KMS-11 (cell line): Measurements from ENCODE around the gene WASHC3.

ENCODE experiments used
- H2AFZ ChIP-seq: fragments of 200-600 bp; sonication (generic); 2 replicates; pipeline ENCODE4 v1.6.1; 2016; ENCODE audit warnings: antibody characterized with exemption, mixed run types, low read depth
- H3K27ac ChIP-seq: fragments of 200-600 bp; sonication (generic); 2 replicates; pipeline ENCODE4 v1.6.1; 2016; ENCODE audit warnings: mild to moderate bottlenecking, mixed run types
- H3K27me3 ChIP-seq: fragments of 200-600 bp; sonication (generic); 2 replicates; pipeline ENCODE4 v1.6.1; 2017; ENCODE audit warnings: mild to moderate bottlenecking, low read depth, mixed run types, moderate library complexity; ENCODE audit not compliant: insufficient read depth
- H3K36me3 ChIP-seq: fragments of 200-600 bp; sonication (generic); 2 replicates; pipeline ENCODE4 v1.6.1; 2017; ENCODE audit warnings: mild to moderate bottlenecking, mixed run types; ENCODE audit not compliant: insufficient read depth
- H3K4me1 ChIP-seq: fragments of 200-600 bp; sonication (generic); 2 replicates; pipeline ENCODE4 v1.6.1; 2016; ENCODE audit warnings: mild to moderate bottlenecking, low read depth, mixed run types; ENCODE audit not compliant: poor library complexity, severe bottlenecking
- H3K4me2 ChIP-seq: fragments of 200-600 bp; sonication (generic); 2 replicates; pipeline ENCODE4 v1.7.0; 2016; ENCODE audit warnings: mild to moderate bottlenecking, mixed run types
- H3K4me3 ChIP-seq: fragments of 200-600 bp; sonication (generic); IDR thresholded peaks from 2 replicates; pipeline ENCODE4 v1.6.1; 2017; ENCODE audit warnings: low read depth, low read length, mixed read lengths; ENCODE audit not compliant: insufficient read depth
- H3K79me2 ChIP-seq: fragments of 200-600 bp; sonication (generic); 2 replicates; pipeline ENCODE4 v1.6.1; 2016; ENCODE audit warnings: low read depth, mixed run types; ENCODE audit not compliant: insufficient read depth
- H3K9ac ChIP-seq: fragments of 200-600 bp; sonication (generic); 2 replicates; pipeline ENCODE4 v1.6.1; 2016; ENCODE audit warnings: mild to moderate bottlenecking, mixed run types
- H4K20me1 ChIP-seq: fragments of 200-600 bp; sonication (generic); 2 replicates; pipeline ENCODE4 v1.6.1; 2016; ENCODE audit warnings: mild to moderate bottlenecking, mixed run types; ENCODE audit not compliant: insufficient read depth
- CTCF ChIP-seq: fragments of 200-600 bp; sonication (generic); conservative IDR thresholded peaks from 2 replicates; pipeline ENCODE4 v1.6.1; 2017; ENCODE audit warnings: low read depth, mild to moderate bottlenecking, antibody characterized with exemption, low read length, moderate library complexity, mixed read lengths

WASHC3 gene

GRCh38 chr12:102033991-102034745, 27.6 kb downstream of the WASHC3 start:
- Histone ChIP-seq H2AFZ (no peak overlapping the region), H3K4me3 (no peak overlapping the region), H3K27me3 (no peaks in the 10 kb centered on the region), H3K4me1 (no peaks in the 10 kb centered on the region), H3K9ac (no peak overlapping the region), H3K36me3 (no peaks in the 10 kb centered on the region), H4K20me1 (no peaks in the 10 kb centered on the region), H3K79me2 (no peaks in the 10 kb centered on the region), H3K27ac (no peak overlapping the region), H3K4me2 (no peak overlapping the region)
- TF ChIP-seq CTCF, result no peak

GRCh38 chr12:102031852-102032251, 29.9 kb downstream of the WASHC3 start:
- no peaks in the 10 kb centered on the region for H4K20me1 ChIP-seq
- no peak overlapping the region for H3K4me2 ChIP-seq
- H3K27me3 ChIP-seq, result no peaks in the 10 kb centered on the region
- H3K79me2 ChIP-seq, result no peaks in the 10 kb centered on the region
- no peak overlapping the region for H3K9ac ChIP-seq
- no peaks in the 10 kb centered on the region for H3K4me1 ChIP-seq
- no peak for TF ChIP-seq CTCF
- H3K4me3 ChIP-seq, result no peak overlapping the region
- H3K36me3 ChIP-seq, result no peaks in the 10 kb centered on the region
- H2AFZ ChIP-seq, result no peak overlapping the region
- no peak overlapping the region for H3K27ac ChIP-seq

GRCh38 chr12:102029141-102029540, 32.6 kb downstream of the WASHC3 start:
- H4K20me1 ChIP-seq, result no peaks in the 10 kb centered on the region
- no peaks in the 10 kb centered on the region for H3K4me1 ChIP-seq
- no peak overlapping the region for H3K9ac ChIP-seq
- H3K27ac ChIP-seq, result no peak overlapping the region
- no peak overlapping the region for H3K4me2 ChIP-seq
- TF ChIP-seq CTCF, result no peak
- no peak overlapping the region for H2AFZ ChIP-seq
- H3K36me3 ChIP-seq, result no peaks in the 10 kb centered on the region
- H3K4me3 ChIP-seq, result no peak overlapping the region
- H3K79me2 ChIP-seq, result no peaks in the 10 kb centered on the region
- no peaks in the 10 kb centered on the region for H3K27me3 ChIP-seq

GRCh38 chr12:102026728-102027127, 35.1 kb downstream of the WASHC3 start:
- Histone ChIP-seq H3K27me3 (no peaks in the 10 kb centered on the region), H3K4me1 (no peaks in the 10 kb centered on the region), H4K20me1 (no peaks in the 10 kb centered on the region), H3K9ac (no peak overlapping the region), H2AFZ (no peak overlapping the region), H3K27ac (no peak overlapping the region), H3K36me3 (no peaks in the 10 kb centered on the region), H3K4me2 (no peak overlapping the region), H3K79me2 (no peaks in the 10 kb centered on the region), H3K4me3 (no peak overlapping the region)
- no peak for TF ChIP-seq CTCF
